IPS-18c (cell line): ENCODE measurements around the gene DRC7.
"Not testable (repeated sequence)": the region's sequence is repeated elsewhere in the genome, so short reads cannot be mapped to it uniquely, and the experiment has no call there.

Experiments used
- H3K4me3 ChIP-seq: 2 replicates; pipeline ENCODE4 v1.7.0; 2013; ENCODE audit warnings: low read depth, mild to moderate bottlenecking, low read length, moderate library complexity; ENCODE audit not compliant: insufficient read depth
- H3K9me3 ChIP-seq: one replicate; pipeline ENCODE4 v1.6.1; 2013; ENCODE audit warnings: mild to moderate bottlenecking, low read length, moderate library complexity; ENCODE audit not compliant: control insufficient read depth, insufficient read depth

Gene DRC7

DNA sequence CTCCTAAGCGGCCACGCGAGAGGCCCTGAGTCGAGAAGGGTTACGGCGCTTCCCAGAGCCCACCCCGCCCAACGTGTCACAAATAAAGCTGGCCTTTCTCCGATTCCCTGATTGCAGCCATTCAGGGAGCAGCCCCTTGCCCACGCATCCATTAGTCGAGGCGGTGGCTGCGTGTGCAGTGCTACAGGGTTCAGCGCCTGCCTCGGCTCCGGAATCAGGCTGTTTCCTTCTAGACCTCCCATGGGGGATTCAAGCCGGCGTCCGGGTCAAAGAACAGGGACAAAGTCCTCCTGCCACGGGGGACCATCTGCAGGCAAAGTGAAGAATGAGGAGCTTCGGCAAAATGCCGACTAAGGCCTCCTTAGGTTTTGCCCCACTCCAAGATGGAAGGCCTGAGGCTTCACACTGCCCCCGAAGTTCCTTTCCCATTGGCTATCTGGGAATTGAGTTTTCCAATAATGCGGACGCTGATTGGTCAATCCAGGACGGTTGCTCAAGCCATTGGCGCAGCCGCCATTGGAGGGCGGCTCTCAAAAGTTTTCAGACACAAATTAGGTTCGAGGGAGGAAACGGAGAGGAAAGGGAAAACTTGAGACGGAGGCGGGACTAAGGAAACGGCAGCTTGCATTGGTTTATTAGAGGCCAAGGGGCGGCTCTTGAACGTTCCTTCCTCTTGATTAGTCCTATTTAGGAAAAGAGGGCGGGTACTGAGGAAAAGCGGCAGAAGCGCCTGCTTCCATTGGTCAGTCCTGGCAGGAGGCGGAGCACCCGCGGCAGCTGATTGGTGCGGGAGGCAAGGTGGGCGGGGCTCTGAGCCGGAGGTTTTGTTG, 40.5 kb downstream of the DRC7 start:
- no peaks in the 10 kb centered on the region for H3K9me3 ChIP-seq
- H3K4me3 ChIP-seq = peak overlapping the region; percentile 79

- Histone ChIP-seq H3K9me3 (no peaks in the 10 kb centered on the region), H3K4me3 (peak within 1 kb of the TSS; percentile 79)
These were observed 41.3 kb downstream of the DRC7 start, which contains the start of gene KATNB1 for GRCh38 chr16:57735755-57736418. TSS of gene KATNB1 (plus strand) at chr16:57735770. CDS start at chr16:57737244, 1,474 bp downstream.

DNA sequence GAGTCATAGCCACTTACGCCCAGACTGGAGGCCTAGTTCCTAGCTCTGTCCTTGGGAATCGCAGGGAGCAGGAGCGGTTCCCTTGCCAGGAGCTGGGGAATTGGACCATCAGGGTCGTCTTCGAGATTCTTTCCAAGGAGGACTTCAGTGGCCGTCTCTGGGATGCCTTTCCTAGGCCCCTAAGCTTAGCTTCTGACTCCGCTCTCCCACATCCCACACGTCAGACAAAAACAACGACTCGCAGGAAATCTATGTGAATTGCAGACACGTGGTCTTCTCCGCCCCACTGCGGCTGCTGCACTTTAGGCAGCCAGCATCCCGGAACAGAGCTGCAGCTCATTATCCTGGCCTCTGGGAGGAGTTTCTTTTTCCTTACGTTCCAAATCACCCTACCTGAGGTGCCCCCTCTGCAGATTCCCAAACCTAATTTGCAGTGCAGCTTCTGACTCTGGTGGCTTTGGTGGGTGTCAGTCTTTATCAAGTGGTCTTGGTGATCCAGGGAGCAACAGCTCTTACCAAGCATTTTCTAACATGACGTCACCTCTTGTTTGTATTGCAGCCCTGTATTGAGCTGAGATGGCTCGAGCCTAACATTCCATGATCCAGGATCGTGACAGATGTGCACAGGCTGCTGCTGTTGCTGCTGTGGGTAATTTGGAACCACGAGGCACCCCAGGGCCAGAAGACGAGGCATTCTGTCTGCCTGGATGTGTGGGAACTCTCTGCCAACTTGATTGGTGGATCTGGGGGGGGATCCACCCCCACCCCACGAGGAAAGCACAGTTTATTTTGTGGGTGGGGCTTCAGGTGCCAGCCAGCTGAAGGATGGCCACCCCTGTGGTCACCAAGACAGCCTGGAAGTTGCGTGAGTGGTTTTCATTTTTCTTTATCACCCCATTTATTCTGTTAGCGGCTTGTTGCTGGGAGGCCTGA, 42.1 kb downstream of the DRC7 start:
- Histone ChIP-seq H3K9me3 (no peaks in the 10 kb centered on the region), H3K4me3 (peak overlapping the region; percentile 79)

GRCh38 chr16:57738844-57739243, 44.2 kb downstream of the DRC7 start:
- Histone ChIP-seq H3K4me3 (no peak overlapping the region), H3K9me3 (no peaks in the 10 kb centered on the region)

- Histone ChIP-seq H3K4me3 (no peak overlapping the region), H3K9me3 (no peaks in the 10 kb centered on the region)
These were observed 45.3 kb downstream of the DRC7 start for GRCh38 chr16:57739756-57740422.

DNA sequence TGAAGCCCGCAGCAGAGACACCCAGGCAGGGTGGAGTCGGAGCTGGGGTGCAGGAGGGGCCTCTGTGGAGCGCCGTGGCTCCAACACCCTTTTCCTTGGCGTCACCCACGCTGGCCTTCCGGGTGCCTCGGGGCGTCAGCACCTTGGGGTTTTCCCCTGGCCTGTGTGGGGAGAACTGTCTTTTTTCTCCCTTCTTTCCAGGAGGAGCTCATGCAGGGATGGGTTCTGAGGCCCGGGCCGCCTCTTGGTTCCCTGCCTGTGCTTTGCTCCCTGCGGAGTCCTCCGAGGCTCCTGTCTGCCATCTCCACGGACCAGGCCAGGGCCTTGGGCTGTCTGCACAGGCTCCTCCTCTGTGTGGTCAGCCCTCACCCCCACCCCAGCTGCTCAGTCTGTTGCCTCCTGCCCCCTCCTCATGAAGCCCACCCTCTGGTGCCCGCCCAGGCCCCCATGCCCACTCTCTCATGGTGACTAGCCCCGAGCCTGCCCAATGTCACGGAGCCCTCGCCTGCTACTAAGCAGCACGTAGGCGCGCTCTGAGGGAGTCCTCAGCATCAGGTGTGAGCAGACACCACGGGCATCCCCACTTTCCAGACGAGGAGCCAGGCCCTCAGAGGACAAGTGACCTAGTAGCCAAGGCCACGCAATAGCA, 45.9 kb downstream of the DRC7 start:
- Histone ChIP-seq H3K4me3 (no peak overlapping the region), H3K9me3 (no peaks in the 10 kb centered on the region)

GRCh38 chr16:57741660-57742191, 47.1 kb downstream of the DRC7 start:
- Histone ChIP-seq H3K9me3 (no peaks in the 10 kb centered on the region), H3K4me3 (no peak overlapping the region)

DNA sequence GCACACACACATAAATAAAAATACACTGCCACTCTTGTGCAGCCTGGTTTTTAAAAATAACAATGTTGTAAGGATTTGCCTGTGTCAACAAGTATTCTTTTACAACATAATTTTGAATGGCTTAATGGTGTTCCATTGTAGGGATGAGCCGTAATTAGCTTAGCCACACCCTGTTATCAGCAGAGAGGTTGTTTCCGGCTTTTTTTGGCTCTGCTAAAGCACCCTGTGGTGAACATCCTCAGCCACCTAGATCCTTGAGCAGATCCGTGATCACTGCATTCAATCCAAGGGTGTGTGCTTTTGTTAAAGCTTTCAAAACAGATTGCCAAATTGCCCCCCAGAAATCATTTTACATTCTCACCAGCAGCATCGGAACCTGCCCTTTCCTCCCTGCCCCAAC, 47.9 kb downstream of the DRC7 start:
- Histone ChIP-seq H3K4me3 (no peak overlapping the region), H3K9me3 (no peaks in the 10 kb centered on the region)

DNA sequence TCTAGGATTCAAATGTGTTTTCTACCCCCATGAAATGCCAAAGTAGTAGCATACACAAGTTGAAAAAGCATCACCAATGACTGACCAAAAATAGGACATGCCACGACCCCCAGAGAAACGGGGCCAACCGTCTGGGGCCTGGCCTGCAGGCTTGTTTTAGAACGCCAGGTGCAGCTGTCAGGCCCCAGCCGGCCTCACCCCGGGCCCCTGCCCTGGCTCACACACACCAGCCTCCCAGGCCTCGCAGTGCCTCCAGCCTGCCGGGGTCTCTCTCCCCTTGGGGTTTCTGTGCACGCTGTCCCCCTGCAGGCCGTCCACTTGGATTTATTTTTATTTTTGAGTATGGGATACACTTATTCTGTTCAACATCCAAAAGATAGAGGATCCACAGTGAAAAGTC, 48.9 kb downstream of the DRC7 start:
- no peaks in the 10 kb centered on the region for H3K9me3 ChIP-seq
- no peak overlapping the region for H3K4me3 ChIP-seq

DNA sequence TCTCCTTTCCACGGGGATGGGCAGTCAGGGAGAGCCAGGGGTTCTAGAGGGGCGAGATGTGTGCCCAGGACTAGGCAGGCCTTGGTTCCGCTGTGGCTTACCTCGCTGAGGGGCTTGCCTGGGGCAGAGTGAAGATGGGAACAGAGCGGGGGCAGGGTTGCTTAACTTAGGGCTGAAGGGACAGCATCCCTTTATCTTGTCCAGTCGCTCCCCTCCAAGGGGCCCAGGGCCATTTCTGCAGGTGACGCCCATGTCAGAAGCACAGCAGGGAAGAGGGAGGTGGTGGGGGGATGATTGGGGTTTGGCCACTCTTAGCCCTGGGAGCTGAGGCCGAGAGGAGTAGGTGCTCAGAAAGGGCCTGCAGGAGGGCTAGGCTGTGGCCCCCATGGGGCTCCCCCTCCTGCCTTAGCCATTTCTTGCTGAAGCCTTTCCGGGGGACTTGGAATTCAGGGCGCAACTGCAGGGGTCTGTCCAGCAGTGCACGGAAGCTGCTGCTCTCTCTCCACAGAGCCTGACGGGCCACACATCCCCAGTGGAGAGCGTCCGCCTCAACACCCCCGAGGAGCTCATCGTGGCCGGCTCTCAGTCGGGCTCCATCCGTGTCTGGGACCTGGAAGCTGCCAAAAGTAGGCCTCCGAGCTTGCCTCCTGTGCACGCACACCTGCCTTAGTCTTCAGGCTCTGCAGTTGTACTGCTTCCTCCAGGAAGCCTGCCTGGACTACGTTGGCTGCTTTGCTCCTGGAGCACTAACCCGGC, 49.5 kb downstream of the DRC7 start:
- no peaks in the 10 kb centered on the region for H3K9me3 ChIP-seq
- H3K4me3 ChIP-seq = no peak overlapping the region

DNA sequence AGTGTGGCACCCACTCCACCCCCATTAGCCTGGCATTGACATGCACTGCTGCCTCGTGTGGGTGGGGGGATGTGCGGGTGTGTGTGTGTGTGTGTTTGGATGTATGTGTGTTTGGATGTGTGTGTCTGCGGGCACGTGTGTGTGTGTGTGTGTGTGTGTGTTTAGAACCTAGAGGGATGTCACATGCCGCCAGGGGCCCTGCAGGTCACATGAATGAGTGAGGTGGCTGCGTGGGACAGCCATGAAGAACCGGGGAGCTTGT, 50.0 kb downstream of the DRC7 start:
- no peak overlapping the region for H3K4me3 ChIP-seq

GRCh38 chr16:57745768-57746167, 51.2 kb downstream of the DRC7 start:
- H3K4me3 ChIP-seq = no peak overlapping the region
- no peaks in the 10 kb centered on the region for H3K9me3 ChIP-seq

More for the DNA sequence above, 50.0 kb downstream of the DRC7 start:
- H3K9me3 ChIP-seq = no peaks in the 10 kb centered on the region

GRCh38 chr16:57746316-57746715, 51.7 kb downstream of the DRC7 start:
- H3K9me3 ChIP-seq, H3K4me3 ChIP-seq: not testable (repeated sequence)

DNA sequence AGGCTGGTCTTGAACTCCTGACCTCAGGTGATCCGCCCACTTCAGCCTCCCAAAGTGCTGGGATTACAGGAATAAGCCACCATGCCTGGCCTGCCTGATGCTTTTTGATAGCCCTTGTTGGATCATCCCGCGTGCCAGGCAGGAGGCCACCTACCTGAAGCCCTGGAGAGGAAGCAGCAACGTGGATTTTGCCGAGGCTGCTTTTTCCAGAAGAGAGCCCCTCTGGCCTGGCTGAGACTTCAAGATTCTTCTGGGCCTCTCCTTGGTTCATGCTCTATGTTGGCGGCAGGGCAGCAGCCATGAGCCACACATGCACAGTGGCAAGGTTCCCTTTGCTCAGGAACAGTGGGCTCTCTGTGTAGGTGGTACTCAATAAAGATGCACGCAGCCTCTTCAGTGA, 52.5 kb downstream of the DRC7 start:
- no peak overlapping the region for H3K4me3 ChIP-seq
- no peaks in the 10 kb centered on the region for H3K9me3 ChIP-seq

DNA sequence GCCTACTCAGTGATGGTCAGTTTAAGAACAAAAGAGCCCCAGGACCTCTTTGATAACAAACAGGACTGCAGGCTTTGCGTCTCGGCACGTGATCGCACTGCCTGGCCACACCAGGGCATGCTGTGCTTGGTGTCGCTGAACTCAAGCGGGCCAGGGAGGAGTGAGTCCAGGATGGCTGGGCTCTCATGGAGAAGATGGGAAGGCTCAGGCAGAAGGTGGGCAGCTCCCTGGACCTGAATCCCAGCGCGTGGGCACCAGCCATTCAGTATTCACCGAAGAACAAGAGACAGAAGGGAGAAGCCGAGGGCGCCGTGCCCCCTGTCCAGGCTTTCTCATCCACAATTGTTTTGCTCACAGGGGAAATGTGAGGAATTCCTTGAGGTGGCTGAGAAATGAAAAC, 52.9 kb downstream of the DRC7 start:
- Histone ChIP-seq H3K9me3 (no peaks in the 10 kb centered on the region), H3K4me3 (no peak overlapping the region)

GRCh38 chr16:57747996-57748395, 53.4 kb downstream of the DRC7 start:
- Histone ChIP-seq H3K9me3 (no peaks in the 10 kb centered on the region), H3K4me3 (no peak overlapping the region)
